ENCODE data around the gene RAI14.
"Not testable (repeated sequence)": the region's sequence is repeated elsewhere in the genome, so short reads cannot be mapped to it uniquely, and the experiment has no call there.

RAI14 gene

GRCh38 chr5:34755926-34756325, 99.8 kb downstream of the RAI14 start:
- no peak for TF ChIP-seq CTCF (conservative IDR thresholded peaks at IDR 0.05)
- peak overlapping the region; percentile 66 for H3K27ac ChIP-seq

GRCh38 chr5:34756781-34757624, 100.9 kb downstream of the RAI14 start:
- no peak for TF ChIP-seq CTCF (conservative IDR thresholded peaks at IDR 0.05)
- H3K27ac ChIP-seq = peak overlapping the region; percentile 66

- TF ChIP-seq CTCF (conservative IDR thresholded peaks at IDR 0.05) = no peak
- H3K27ac ChIP-seq = no peak overlapping the region
These were observed 102.4 kb downstream of the RAI14 start for GRCh38 chr5:34758514-34758913.

- not testable (repeated sequence) for H3K27ac ChIP-seq
These were observed 103.1 kb downstream of the RAI14 start for GRCh38 chr5:34759213-34759612.

- TF ChIP-seq CTCF (conservative IDR thresholded peaks at IDR 0.05) = no peak
- H3K27ac ChIP-seq = no peak overlapping the region
These were observed 109.5 kb downstream of the RAI14 start for GRCh38 chr5:34765662-34766061.

GRCh38 chr5:34767180-34767579, 111.1 kb downstream of the RAI14 start:
- TF ChIP-seq CTCF (conservative IDR thresholded peaks at IDR 0.05) = no peak
- H3K27ac ChIP-seq = no peak overlapping the region

- no peak overlapping the region for H3K27ac ChIP-seq
These were observed 114.4 kb downstream of the RAI14 start for GRCh38 chr5:34770486-34770885.

More at GRCh38 chr5:34770486-34770885, 114.4 kb downstream of the RAI14 start:
- no peak for TF ChIP-seq CTCF (conservative IDR thresholded peaks at IDR 0.05)

Measured in VCaP (cell line).